Kidney (tissue), 14 donors: ENCODE data around the gene MPPED1. TPM values are rescaled to one million over a fixed set of nuclear protein-coding genes. Genes with fewer than 3 reads are reported as not detected.

Experiments used
- DNase-seq, 5 donors: peaks; one replicate each; pipeline ENCODE4 v3.0.0-alpha.2; 2013 to 2020
- FAIRE-seq: peaks from 2 replicates; lab custom pipeline; 2012; peaks lifted over from hg19 to GRCh38; lab: Jason Lieb, UNC
- H3K27ac ChIP-seq, 2 donors: one replicate each; pipeline ENCODE4 v1.7.0; 2013; ENCODE audit warnings: low read depth in 2 of 2, low read length in 2 of 2, inconsistent platforms in 1 of 2
- H3K27me3 ChIP-seq: one replicate; pipeline ENCODE4 v1.7.1; 2013; ENCODE audit warnings: low read length, inconsistent platforms; ENCODE audit not compliant: control insufficient read depth, insufficient read depth
- H3K36me3 ChIP-seq, 3 donors: one replicate each; pipeline versions ENCODE4 v1.7.0 to v1.7.1; 2013; ENCODE audit warnings: low read length in 3 of 3, control low read depth in 1 of 3, inconsistent platforms in 1 of 3; ENCODE audit not compliant: insufficient read depth in 3 of 3, control insufficient read depth in 2 of 3
- H3K4me1 ChIP-seq, 3 donors: one replicate each; pipeline versions ENCODE4 v1.7.0 to v1.7.1; 2013; ENCODE audit warnings: low read length in 3 of 3, inconsistent platforms in 1 of 3, low read depth in 1 of 3; ENCODE audit not compliant: control insufficient read depth in 2 of 3, insufficient read depth in 2 of 3
- H3K4me3 ChIP-seq, 3 donors: one replicate each; pipeline versions ENCODE4 v1.7.0 to v1.8.1; 2013; ENCODE audit warnings: low read length in 3 of 3, control low read depth in 1 of 3, inconsistent platforms in 1 of 3
- H3K9ac ChIP-seq, 3 donors: one replicate each; pipeline versions ENCODE4 v1.7.0 to v1.7.1; 2013; ENCODE audit warnings: low read length in 3 of 3, control low read depth in 1 of 3, inconsistent platforms in 1 of 3
- H3K9me3 ChIP-seq, 3 donors: one replicate each; pipeline versions ENCODE4 v1.7.0 to v1.7.1; 2013; ENCODE audit warnings: low read length in 3 of 3, control low read depth in 1 of 3, inconsistent platforms in 1 of 3; ENCODE audit not compliant: control insufficient read depth in 2 of 3, insufficient read depth in 1 of 3
- intact Hi-C: fragments of 100-400 bp; cut with DNase I; formaldehyde crosslinking; loops from one replicate; pipeline ENCODE4 v1.11.1; 2022
- polyA plus RNA-seq: library from polyadenylated mRNA; stranded (reverse); fragments of 350-450 nt; fragmentation: Illumina TruSeq; extraction: RNeasy Lipid Tissue Mini Kit (QIAGEN cat#74804); gene quantifications from one replicate; pipeline ENCODE4 v1.2.3, GENCODE V29; 2014; ENCODE audit warnings: low read depth, low replicate concordance; ENCODE audit not compliant: insufficient read depth
- total RNA-seq: library from RNA; stranded (reverse); fragmentation: NEBNext Ultra II Directional; extraction: Animal tissue kit (Norgen Biotek cat#: 25700); gene quantifications from one replicate; pipeline ENCODE4 v1.2.1, GENCODE V29; 2021
- TF ChIP-seq, protein P1 (sequence below): IDR thresholded peaks from 3 replicates; pipeline ENCODE4 v1.5.1; 2012; ENCODE audit warnings: mild to moderate bottlenecking, moderate library complexity, borderline replicate concordance; ENCODE audit not compliant: insufficient read depth; ENCODE audit errors: extremely low read depth
- donor health status: control.
- donor health status: control.
- donor health status: control.
- donor health status: control.
- donor health status: control.
- donor health status: DM: yes; HTN: yes; CAD: no.
- donor health status: Normal renal cell carcinoma (clear cell type).

The MPPED1 gene
- total and polyA plus RNA-seq, 2 donors from 2014 or later: not detected

DNA sequence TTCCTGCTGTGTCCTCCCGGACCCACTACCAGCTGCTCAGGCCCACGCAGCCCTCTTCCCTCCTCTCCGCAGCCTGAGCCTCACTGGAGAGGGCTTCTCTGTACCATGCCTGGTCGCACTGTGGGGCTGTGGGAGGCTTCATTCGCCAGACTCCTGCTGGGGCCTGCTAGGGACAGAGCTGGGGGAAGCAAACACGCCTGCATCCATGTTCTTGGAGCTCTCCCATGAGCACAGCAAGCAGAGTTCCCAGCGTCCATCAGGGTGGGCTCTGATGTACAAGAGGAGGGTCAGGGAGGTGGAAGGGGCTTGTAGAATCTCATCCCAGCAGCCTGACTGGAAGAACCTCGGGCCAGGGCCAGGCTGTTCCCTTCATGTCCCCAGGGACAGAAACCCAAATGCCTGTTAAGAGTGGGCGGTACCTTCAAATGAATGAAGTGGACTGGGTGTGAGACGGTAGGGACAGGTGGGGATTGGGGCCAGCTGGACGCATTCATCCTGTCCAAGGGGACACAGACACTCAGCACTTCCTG lies 59.9 kb downstream of the MPPED1 start:
- Histone ChIP-seq H3K36me3 (no peaks in the 10 kb centered on the region), H3K9me3 (peaks cover 0 to 3% (median 0%) of the 10 kb centered on the region in 3 donors), H3K4me3 (no peak overlapping the region), H3K27ac (no peak overlapping the region), H3K9ac (no peak overlapping the region), H3K4me1 (no peaks in the 10 kb centered on the region), H3K27me3 (no peaks in the 10 kb centered on the region)
- intact Hi-C loops: no loop called here
- TF ChIP-seq, protein P1, sequence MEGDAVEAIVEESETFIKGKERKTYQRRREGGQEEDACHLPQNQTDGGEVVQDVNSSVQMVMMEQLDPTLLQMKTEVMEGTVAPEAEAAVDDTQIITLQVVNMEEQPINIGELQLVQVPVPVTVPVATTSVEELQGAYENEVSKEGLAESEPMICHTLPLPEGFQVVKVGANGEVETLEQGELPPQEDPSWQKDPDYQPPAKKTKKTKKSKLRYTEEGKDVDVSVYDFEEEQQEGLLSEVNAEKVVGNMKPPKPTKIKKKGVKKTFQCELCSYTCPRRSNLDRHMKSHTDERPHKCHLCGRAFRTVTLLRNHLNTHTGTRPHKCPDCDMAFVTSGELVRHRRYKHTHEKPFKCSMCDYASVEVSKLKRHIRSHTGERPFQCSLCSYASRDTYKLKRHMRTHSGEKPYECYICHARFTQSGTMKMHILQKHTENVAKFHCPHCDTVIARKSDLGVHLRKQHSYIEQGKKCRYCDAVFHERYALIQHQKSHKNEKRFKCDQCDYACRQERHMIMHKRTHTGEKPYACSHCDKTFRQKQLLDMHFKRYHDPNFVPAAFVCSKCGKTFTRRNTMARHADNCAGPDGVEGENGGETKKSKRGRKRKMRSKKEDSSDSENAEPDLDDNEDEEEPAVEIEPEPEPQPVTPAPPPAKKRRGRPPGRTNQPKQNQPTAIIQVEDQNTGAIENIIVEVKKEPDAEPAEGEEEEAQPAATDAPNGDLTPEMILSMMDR: no peak
- no peak for DNase-seq
- FAIRE-seq: no peak

DNA sequence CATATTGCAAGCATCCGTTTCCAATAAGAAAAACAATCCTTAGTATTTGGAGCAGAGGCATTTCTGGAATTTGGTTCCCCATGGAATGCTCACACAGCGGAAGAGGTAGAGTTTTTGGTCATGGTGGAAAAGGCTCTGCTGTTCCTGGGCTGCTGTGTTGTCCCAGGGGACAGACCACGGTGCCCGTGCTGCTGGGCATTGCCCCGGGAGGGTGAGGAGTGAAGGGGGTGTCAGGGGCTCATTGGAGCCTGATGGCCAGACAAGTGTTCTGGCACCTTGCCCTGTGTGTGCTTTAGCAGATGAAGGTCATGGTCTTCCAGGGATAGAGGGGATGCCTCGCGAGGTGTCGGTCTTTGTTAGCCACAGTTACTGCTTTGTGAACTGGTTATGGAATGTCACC lies 61.2 kb downstream of the MPPED1 start:
- H3K9me3 ChIP-seq: peaks cover 0 to 3% (median 0%) of the 10 kb centered on the region in 3 donors
- no peak overlapping the region for H3K4me3 ChIP-seq
- no peaks in the 10 kb centered on the region for H3K36me3 ChIP-seq
- DNase-seq (no peak), FAIRE-seq (no peak)
- H3K27me3 ChIP-seq: no peaks in the 10 kb centered on the region
- no peaks in the 10 kb centered on the region for H3K4me1 ChIP-seq
- no peak overlapping the region for H3K9ac ChIP-seq
- TF ChIP-seq, protein P1: no peak
- H3K27ac ChIP-seq: no peak overlapping the region
- intact Hi-C loops: no loop called here

DNA sequence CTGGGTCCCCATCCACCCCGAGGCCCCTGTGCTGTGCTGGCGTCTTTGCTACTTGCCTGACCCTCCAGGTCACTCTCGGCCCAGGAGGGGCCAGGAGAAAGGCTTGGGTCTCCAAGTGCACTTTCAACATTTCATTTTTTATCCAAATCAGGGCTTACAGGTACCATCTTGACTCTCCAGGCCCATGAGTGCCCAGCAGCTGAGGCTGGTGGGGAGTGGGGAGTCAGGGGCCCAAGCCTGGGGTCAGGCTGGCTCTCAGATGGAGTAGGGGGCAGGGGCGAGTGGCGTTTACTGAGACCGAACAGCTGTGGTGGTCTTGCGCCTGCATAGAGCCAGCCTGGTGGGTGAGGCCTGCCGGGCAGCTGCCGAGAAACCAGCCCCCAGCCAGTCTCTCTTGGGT lies 61.6 kb downstream of the MPPED1 start:
- Histone ChIP-seq H3K27me3 (no peaks in the 10 kb centered on the region), H3K9ac (no peak overlapping the region), H3K36me3 (no peaks in the 10 kb centered on the region), H3K9me3 (peaks cover 0 to 3% (median 0%) of the 10 kb centered on the region in 3 donors), H3K4me3 (no peak overlapping the region), H3K4me1 (no peaks in the 10 kb centered on the region), H3K27ac (no peak overlapping the region)
- intact Hi-C loops: no loop called here
- no peak for DNase-seq
- TF ChIP-seq, protein P1: no peak
- no peak for FAIRE-seq
